ENCODE results near the gene SSC5D. TPM values are rescaled to one million over a fixed set of nuclear protein-coding genes. Genes with fewer than 3 reads are reported as not detected.

Gene SSC5D
- total RNA-seq, 2 experiments from 2014 or later: 0.68 to 0.79 TPM

GRCh38 chr19:55482156-55482961, 5.9 kb upstream of the SSC5D start:
- CTCF ChIA-PET: interaction anchor here (1.5 to 5.2 kb wide), 2 partner anchors 15 to 22 kb away, joined by 6 to 27 read pairs; no protein-coding TSS in a partner anchor
- no peaks in the 10 kb centered on the region for H3K27me3 Mint-ChIP-seq
- no peaks in the 10 kb centered on the region for H3K9me3 Mint-ChIP-seq (ENCODE audit: low read depth)
- no peak overlapping the region for H3K27ac Mint-ChIP-seq
- H3K36me3 Mint-ChIP-seq: peaks cover 2% of the 10 kb centered on the region
- H3K4me3 Mint-ChIP-seq: no peak overlapping the region
- ATAC-seq: no peak
- DNase-seq: no peak
- H3K4me1 Mint-ChIP-seq: peaks cover 28% of the 10 kb centered on the region

GRCh38 chr19:55482967-55483705, 5.1 kb upstream of the SSC5D start:
- no peak for ATAC-seq
- Mint-ChIP-seq H3K27ac (no peak overlapping the region), H3K4me1 (peaks cover 22% of the 10 kb centered on the region), H3K27me3 (no peaks in the 10 kb centered on the region), H3K36me3 (peaks cover 2% of the 10 kb centered on the region), H3K9me3 (ENCODE audit: low read depth) (no peaks in the 10 kb centered on the region), H3K4me3 (no peak overlapping the region)
- no peak for DNase-seq
- CTCF ChIA-PET: interaction anchor here (1.5 to 5.2 kb wide), 2 partner anchors 16 to 21 kb away, joined by 6 to 27 read pairs; no protein-coding TSS in a partner anchor

- DNase-seq (no peak), ATAC-seq (no peak)
- Mint-ChIP-seq H3K27ac (no peak overlapping the region), H3K9me3 (ENCODE audit: low read depth) (no peaks in the 10 kb centered on the region), H3K27me3 (no peaks in the 10 kb centered on the region), H3K4me3 (peak overlapping the region; percentile 28), H3K36me3 (peaks cover 2% of the 10 kb centered on the region), H3K4me1 (peaks cover 17% of the 10 kb centered on the region)
- CTCF ChIA-PET: interaction anchor here (0.8 to 5.2 kb wide), 7 partner anchors 7 to 343 kb away, joined by 4 to 42 read pairs (median 6); partner anchors contain the start of gene ZNF628
These were observed 4.3 kb upstream of the SSC5D start for GRCh38 chr19:55483706-55484592.

- H3K9me3 Mint-ChIP-seq (ENCODE audit: low read depth): no peaks in the 10 kb centered on the region
- CTCF ChIA-PET: interaction anchor here (0.7 to 5.2 kb wide), 8 partner anchors 8 to 344 kb away, joined by 3 to 42 read pairs (median 4); partner anchors contain the start of gene ZNF628
- H3K27me3 Mint-ChIP-seq: no peaks in the 10 kb centered on the region
- peak within 1 kb of the TSS; percentile 70 for H3K27ac Mint-ChIP-seq
- peaks cover 2% of the 10 kb centered on the region for H3K36me3 Mint-ChIP-seq
- H3K4me1 Mint-ChIP-seq: peaks cover 8% of the 10 kb centered on the region
- ATAC-seq (peak; percentile 74), DNase-seq (peak; percentile 72)
- peak within 1 kb of the TSS; percentile 73 for H3K4me3 Mint-ChIP-seq
These were observed 3.4 kb upstream of the SSC5D start, which contains the start of gene NAT14 for GRCh38 chr19:55484593-55485438. Gene NAT14 (plus strand): TSS chr19:55485188. CDS start chr19:55485709, 521 bp downstream.

- Mint-ChIP-seq H3K4me1 (peaks cover 6% of the 10 kb centered on the region), H3K36me3 (peaks cover 2% of the 10 kb centered on the region), H3K27ac (peak overlapping the region; percentile 70), H3K27me3 (no peaks in the 10 kb centered on the region), H3K9me3 (ENCODE audit: low read depth) (no peaks in the 10 kb centered on the region), H3K4me3 (peak overlapping the region; percentile 73)
- DNase-seq (no peak), ATAC-seq (no peak)
- CTCF ChIA-PET: interaction anchor here (0.8 to 5.2 kb wide), 7 partner anchors 9 to 345 kb away, joined by 3 to 42 read pairs (median 5); partner anchors contain the start of gene ZNF628
These were observed 2.7 kb upstream of the SSC5D start for GRCh38 chr19:55485439-55486011.

GRCh38 chr19:55486043-55486970, 1.9 kb upstream of the SSC5D start:
- no peak for ATAC-seq
- Mint-ChIP-seq H3K9me3 (ENCODE audit: low read depth) (no peaks in the 10 kb centered on the region), H3K27me3 (no peaks in the 10 kb centered on the region), H3K4me1 (peaks cover 6% of the 10 kb centered on the region), H3K36me3 (peaks cover 2% of the 10 kb centered on the region), H3K4me3 (peak overlapping the region; percentile 73), H3K27ac (peak overlapping the region; percentile 59)
- DNase-seq: no peak
- CTCF ChIA-PET: interaction anchor here (0.7 to 5.2 kb wide), 7 partner anchors 10 to 345 kb away, joined by 3 to 42 read pairs (median 5); partner anchors contain the start of gene ZNF628

- ATAC-seq (peak; percentile 20), DNase-seq (no peak)
- H3K27me3 Mint-ChIP-seq: no peaks in the 10 kb centered on the region
- H3K36me3 Mint-ChIP-seq: peaks cover 2% of the 10 kb centered on the region
- no peak overlapping the region for H3K4me3 Mint-ChIP-seq
- no peaks in the 10 kb centered on the region for H3K9me3 Mint-ChIP-seq (ENCODE audit: low read depth)
- peaks cover 6% of the 10 kb centered on the region for H3K4me1 Mint-ChIP-seq
- no peak overlapping the region for H3K27ac Mint-ChIP-seq
- CTCF ChIA-PET: interaction anchor here (0.7 to 5.2 kb wide), 5 partner anchors 10 to 346 kb away, joined by 3 to 42 read pairs (median 5); partner anchors contain the start of gene ZNF628
These were observed 989 bp upstream of the SSC5D start for GRCh38 chr19:55486971-55487923.

- Mint-ChIP-seq H3K27ac (no peak overlapping the region), H3K4me3 (no peak overlapping the region), H3K36me3 (no peaks in the 10 kb centered on the region), H3K9me3 (ENCODE audit: low read depth) (no peaks in the 10 kb centered on the region), H3K27me3 (peaks cover 5% of the 10 kb centered on the region), H3K4me1 (peaks cover 6% of the 10 kb centered on the region)
- CTCF ChIA-PET: interaction anchor here (1.0 to 6.4 kb wide), 2 partner anchors 15 to 117 kb away, joined by 3 to 45 read pairs; no protein-coding TSS in a partner anchor
- ATAC-seq: no peak
- DNase-seq: no peak
These were observed 912 bp downstream of the SSC5D start for GRCh38 chr19:55488986-55489710.

GRCh38 chr19:55489711-55490477, 1.7 kb downstream of the SSC5D start:
- no peaks in the 10 kb centered on the region for H3K36me3 Mint-ChIP-seq
- H3K4me3 Mint-ChIP-seq: no peak overlapping the region
- no peak for ATAC-seq
- no peak for DNase-seq
- peaks cover 5% of the 10 kb centered on the region for H3K4me1 Mint-ChIP-seq
- peaks cover 5% of the 10 kb centered on the region for H3K27me3 Mint-ChIP-seq
- H3K27ac Mint-ChIP-seq: no peak overlapping the region
- CTCF ChIA-PET: interaction anchor here (1.0 to 6.4 kb wide), 2 partner anchors 15 to 116 kb away, joined by 3 to 45 read pairs; no protein-coding TSS in a partner anchor
- H3K9me3 Mint-ChIP-seq (ENCODE audit: low read depth): no peaks in the 10 kb centered on the region
